Measurements from ENCODE around the gene PREX1. TPM values are rescaled to one million over a fixed set of nuclear protein-coding genes. Genes with fewer than 3 reads are reported as not detected.

Gene PREX1
- total RNA-seq, 1 experiment from 2014 or later: 9.5 TPM

- BruUV-seq (replicated peaks): no TSS peak
- CTCF ChIA-PET: no interaction called here
- TF ChIP-seq CTCF (IDR thresholded peaks at IDR 0.05; ENCODE audit: insufficient read depth in 1 of 2, low read depth in 1 of 2, low read length in 1 of 2, severe bottlenecking in 1 of 2, unreplicated experiment in 1 of 2): no peak
- no peaks in the 10 kb centered on the region for H3K4me1 ChIP-seq
- intact Hi-C loops (cut with micrococcal nuclease; ENCODE audit: unreplicated experiment): no loop called here
- Mint-ChIP-seq H3K27me3 (ENCODE audit: insufficient read depth, unreplicated experiment) (peaks cover 12% of the 10 kb centered on the region), H3K4me3 (ENCODE audit: unreplicated experiment) (no peak overlapping the region), H3K36me3 (ENCODE audit: insufficient read depth, unreplicated experiment) (no peaks in the 10 kb centered on the region), H3K9me3 (ENCODE audit: unreplicated experiment) (no peaks in the 10 kb centered on the region), H3K27ac (ENCODE audit: unreplicated experiment) (no peak overlapping the region), H3K4me1 (ENCODE audit: low read depth, unreplicated experiment) (no peaks in the 10 kb centered on the region)
- H3K27me3 ChIP-seq (replicated peaks; ENCODE audit: control insufficient read depth, insufficient read depth, low read length): no peaks in the 10 kb centered on the region
- POLR2A ChIA-PET: no interaction called here
- peaks cover 2% of the 10 kb centered on the region; the same call in 1 of the 2 replicates for H3K9me3 ChIP-seq
- no peak for DNase-seq
- no peaks in the 10 kb centered on the region for H3K36me3 ChIP-seq (ENCODE audit: control insufficient read depth, insufficient read depth, low read length)
- H3K4me3 ChIP-seq (ENCODE audit: low read depth, low read length): no peak overlapping the region
These were observed 46.2 kb downstream of the PREX1 start for GRCh38 chr20:48781634-48782033.

GRCh38 chr20:48779435-48779834 is 48.4 kb downstream of the PREX1 start:
- Histone ChIP-seq H3K4me3 (ENCODE audit: low read depth, low read length) (no peak overlapping the region), H3K4me1 (no peaks in the 10 kb centered on the region), H3K9me3 (peaks cover 13% of the 10 kb centered on the region), H3K27me3 (replicated peaks; ENCODE audit: control insufficient read depth, insufficient read depth, low read length) (no peaks in the 10 kb centered on the region), H3K36me3 (ENCODE audit: control insufficient read depth, insufficient read depth, low read length) (no peaks in the 10 kb centered on the region)
- Mint-ChIP-seq H3K9me3 (ENCODE audit: unreplicated experiment) (peaks cover 12% of the 10 kb centered on the region), H3K4me1 (ENCODE audit: low read depth, unreplicated experiment) (no peaks in the 10 kb centered on the region), H3K27ac (ENCODE audit: unreplicated experiment) (no peak overlapping the region), H3K4me3 (ENCODE audit: unreplicated experiment) (no peak overlapping the region), H3K27me3 (ENCODE audit: insufficient read depth, unreplicated experiment) (peaks cover 4% of the 10 kb centered on the region), H3K36me3 (ENCODE audit: insufficient read depth, unreplicated experiment) (no peaks in the 10 kb centered on the region)
- ChIA-PET POLR2A (no interaction called here), CTCF (no interaction called here)
- no TSS peak for BruUV-seq (replicated peaks)
- no peak for TF ChIP-seq CTCF (IDR thresholded peaks at IDR 0.05; ENCODE audit: insufficient read depth in 1 of 2, low read depth in 1 of 2, low read length in 1 of 2, severe bottlenecking in 1 of 2, unreplicated experiment in 1 of 2)
- no peak for DNase-seq
- intact Hi-C loops (cut with micrococcal nuclease; ENCODE audit: unreplicated experiment): no loop called here

- peaks cover 6% of the 10 kb centered on the region for H3K27me3 Mint-ChIP-seq (ENCODE audit: insufficient read depth, unreplicated experiment)
- H3K4me3 ChIP-seq (ENCODE audit: low read depth, low read length): no peak overlapping the region
- CTCF ChIA-PET: no interaction called here
These were observed 50.0 kb downstream of the PREX1 start for GRCh38 chr20:48777821-48778220.

More at GRCh38 chr20:48777821-48778220, 50.0 kb downstream of the PREX1 start:
- intact Hi-C loops (cut with micrococcal nuclease; ENCODE audit: unreplicated experiment): no loop called here
- Histone ChIP-seq H3K9me3 (peaks cover 13% of the 10 kb centered on the region), H3K27me3 (replicated peaks; ENCODE audit: control insufficient read depth, insufficient read depth, low read length) (no peaks in the 10 kb centered on the region), H3K4me1 (no peaks in the 10 kb centered on the region), H3K36me3 (ENCODE audit: control insufficient read depth, insufficient read depth, low read length) (no peaks in the 10 kb centered on the region)
- H3K36me3 Mint-ChIP-seq (ENCODE audit: insufficient read depth, unreplicated experiment): no peaks in the 10 kb centered on the region
- DNase-seq: no peak
- POLR2A ChIA-PET: no interaction called here
- no peak overlapping the region for H3K27ac Mint-ChIP-seq (ENCODE audit: unreplicated experiment)
- no TSS peak for BruUV-seq (replicated peaks)
- no peak overlapping the region for H3K4me3 Mint-ChIP-seq (ENCODE audit: unreplicated experiment)
- peaks cover 12% of the 10 kb centered on the region for H3K9me3 Mint-ChIP-seq (ENCODE audit: unreplicated experiment)
- no peaks in the 10 kb centered on the region for H3K4me1 Mint-ChIP-seq (ENCODE audit: low read depth, unreplicated experiment)
- TF ChIP-seq CTCF (IDR thresholded peaks at IDR 0.05; ENCODE audit: insufficient read depth in 1 of 2, low read depth in 1 of 2, low read length in 1 of 2, severe bottlenecking in 1 of 2, unreplicated experiment in 1 of 2): no peak

Measured in Caco-2 (cell line).